ENCODE results near the gene SYCP2.

Gene SYCP2

DNA sequence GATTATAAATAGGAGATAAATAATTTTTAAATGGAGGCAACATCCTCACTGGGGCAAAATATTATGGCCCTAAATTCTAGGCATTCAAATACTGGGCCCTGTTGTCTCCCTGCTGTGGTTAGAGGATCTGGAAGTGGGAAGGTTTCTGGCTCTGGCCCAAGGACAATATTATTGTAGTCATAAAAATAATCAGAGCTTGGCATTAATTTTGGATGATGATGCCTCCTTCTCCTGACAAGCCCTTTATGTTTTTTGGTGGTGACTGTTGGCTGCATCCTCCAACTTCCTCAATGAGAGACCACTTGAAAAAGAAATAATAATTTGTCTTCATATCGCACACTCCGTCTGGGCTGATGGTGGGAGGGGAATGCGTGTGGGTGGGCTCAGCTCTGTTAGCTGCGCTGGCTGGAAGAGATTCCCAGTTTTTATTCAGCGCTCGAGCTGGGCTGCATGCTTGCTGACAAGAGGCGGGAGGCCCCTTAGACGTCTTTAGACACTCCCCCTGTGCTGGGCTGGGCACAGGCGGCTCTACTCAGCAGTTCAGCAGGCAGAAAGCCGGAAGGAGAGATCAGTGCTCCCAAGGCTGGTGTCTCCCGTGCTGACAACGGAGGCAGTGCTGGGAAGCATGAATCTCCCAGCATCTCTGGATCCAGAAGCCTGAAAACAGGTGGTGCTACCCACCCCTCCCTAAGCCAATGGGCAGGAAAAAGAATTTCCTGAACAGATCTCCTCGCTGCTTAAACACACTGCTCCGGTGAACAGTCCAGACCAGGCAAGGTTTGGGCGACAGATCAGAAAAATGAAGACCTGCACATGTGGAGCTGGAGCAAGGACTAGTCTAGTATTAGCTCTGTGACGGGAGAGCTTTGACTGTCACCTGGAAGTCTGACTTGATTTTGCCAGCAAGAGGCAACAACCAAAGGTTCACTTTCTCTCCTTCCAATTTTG lies 97.7 kb downstream of the SYCP2 start:
- POLR2A ChIA-PET = no interaction called here
- CTCF ChIA-PET = interaction anchor here (1.3 to 1.9 kb wide), 2 partner anchors 15 to 52 kb away, joined by 4 to 5 read pairs; no protein-coding TSS in a partner anchor
- TF ChIP-seq, protein P1, sequence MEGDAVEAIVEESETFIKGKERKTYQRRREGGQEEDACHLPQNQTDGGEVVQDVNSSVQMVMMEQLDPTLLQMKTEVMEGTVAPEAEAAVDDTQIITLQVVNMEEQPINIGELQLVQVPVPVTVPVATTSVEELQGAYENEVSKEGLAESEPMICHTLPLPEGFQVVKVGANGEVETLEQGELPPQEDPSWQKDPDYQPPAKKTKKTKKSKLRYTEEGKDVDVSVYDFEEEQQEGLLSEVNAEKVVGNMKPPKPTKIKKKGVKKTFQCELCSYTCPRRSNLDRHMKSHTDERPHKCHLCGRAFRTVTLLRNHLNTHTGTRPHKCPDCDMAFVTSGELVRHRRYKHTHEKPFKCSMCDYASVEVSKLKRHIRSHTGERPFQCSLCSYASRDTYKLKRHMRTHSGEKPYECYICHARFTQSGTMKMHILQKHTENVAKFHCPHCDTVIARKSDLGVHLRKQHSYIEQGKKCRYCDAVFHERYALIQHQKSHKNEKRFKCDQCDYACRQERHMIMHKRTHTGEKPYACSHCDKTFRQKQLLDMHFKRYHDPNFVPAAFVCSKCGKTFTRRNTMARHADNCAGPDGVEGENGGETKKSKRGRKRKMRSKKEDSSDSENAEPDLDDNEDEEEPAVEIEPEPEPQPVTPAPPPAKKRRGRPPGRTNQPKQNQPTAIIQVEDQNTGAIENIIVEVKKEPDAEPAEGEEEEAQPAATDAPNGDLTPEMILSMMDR (IDR thresholded peaks at IDR 0.05; ENCODE audit: control extremely low read depth, extremely low read depth, low read depth, missing control alignments) = no peak
- peak; percentile 11 for DNase-seq (ENCODE audit: extremely low spot score)

DNA sequence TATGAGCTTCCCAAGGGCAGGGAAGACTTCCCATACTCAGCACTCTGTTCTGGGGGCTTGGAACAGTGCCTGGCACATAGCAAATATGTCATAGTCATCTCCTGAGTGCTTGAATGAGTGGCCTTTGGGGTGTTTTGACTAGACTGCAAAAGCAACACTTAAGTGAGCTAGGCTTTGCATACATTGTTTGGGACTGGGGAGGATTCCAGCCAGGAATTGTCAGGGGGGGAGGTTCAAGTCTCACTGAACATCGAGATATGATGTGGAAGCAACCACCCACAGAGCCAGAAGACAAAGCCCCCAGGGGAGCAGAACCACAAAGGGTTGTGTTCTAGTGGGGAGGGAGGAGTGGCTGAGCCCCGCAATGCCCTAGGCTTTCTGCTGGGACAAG lies 98.4 kb downstream of the SYCP2 start:
- TF ChIP-seq, protein P1 (IDR thresholded peaks at IDR 0.05; ENCODE audit: control extremely low read depth, extremely low read depth, low read depth, missing control alignments) = no peak
- DNase-seq (ENCODE audit: extremely low spot score) = no peak
- CTCF ChIA-PET = interaction anchor here (1.9 kb wide), 1 partner anchor 51 kb away, joined by 5 read pairs; no protein-coding TSS in a partner anchor
- POLR2A ChIA-PET = no interaction called here

DNA sequence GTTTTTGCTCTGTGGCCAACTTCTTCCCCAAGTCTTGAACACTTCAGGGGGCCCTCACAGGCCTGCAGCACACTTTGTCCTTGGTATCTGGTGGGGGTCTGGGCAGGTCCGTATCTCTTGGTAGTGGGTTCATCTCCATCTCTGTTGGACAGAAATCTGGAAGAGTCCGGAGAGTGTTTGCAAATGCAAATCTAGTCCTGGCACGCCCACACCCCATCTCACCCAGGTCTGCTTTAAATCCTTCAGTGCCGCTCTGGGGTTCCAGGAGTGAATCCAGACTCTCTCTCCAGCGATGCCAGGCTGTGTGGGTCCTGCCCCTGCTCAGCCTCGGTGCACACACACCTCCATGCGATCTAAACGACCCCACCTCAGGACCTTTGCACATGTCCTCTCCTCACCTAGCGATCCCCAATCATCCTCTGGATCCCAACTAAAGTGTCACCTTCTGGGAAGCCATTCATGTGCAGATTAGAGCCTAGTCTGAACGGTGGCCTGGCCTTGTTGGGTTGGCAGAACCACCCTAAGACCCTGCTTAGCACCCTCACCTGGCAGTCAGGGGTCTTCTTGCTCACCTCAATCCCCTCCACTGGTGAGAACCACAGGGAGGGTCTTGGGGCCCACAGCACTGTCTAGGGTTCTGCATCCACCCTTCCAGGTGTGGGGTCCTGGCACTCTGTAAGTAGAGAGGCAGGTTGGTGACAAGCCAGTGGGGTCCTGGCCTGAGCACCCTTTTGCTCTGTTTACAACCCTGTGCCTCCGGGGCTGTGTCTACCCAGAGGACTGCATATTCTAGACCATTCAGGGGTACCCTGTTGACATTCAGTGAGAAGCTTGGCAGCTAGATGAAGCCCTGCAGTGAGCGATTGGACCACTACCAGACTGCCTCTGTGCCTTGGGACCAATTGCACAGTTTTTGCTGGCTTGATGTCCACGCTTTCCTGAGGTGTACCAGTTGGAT lies 100.8 kb downstream of the SYCP2 start:
- TF ChIP-seq, protein P1 (IDR thresholded peaks at IDR 0.05; ENCODE audit: control extremely low read depth, extremely low read depth, low read depth, missing control alignments) = no peak
- DNase-seq (ENCODE audit: extremely low spot score) = peak; percentile 6
- ChIA-PET POLR2A (no interaction called here), CTCF (interaction anchor here (1.6 kb wide), 1 partner anchor 49 kb away, joined by 5 read pairs; no protein-coding TSS in a partner anchor)

DNA sequence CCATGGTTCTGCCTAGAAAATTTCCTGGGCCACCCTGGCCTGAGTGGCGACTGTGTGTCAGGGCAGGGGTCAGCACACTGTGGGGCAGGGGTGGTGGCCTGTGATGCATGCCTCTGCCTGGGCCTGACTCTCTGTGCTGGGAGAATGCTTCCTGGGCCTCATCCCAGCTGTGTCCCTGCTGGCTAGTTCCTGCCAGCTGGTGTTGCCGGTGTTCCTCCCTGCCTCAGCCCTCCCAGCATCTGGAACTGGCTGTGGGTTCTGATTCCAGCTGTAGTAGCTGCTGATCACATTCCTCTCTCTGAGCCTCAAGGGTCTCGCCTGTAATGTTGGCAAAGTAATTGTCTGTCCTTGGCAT lies 101.5 kb downstream of the SYCP2 start:
- TF ChIP-seq, protein P1 (IDR thresholded peaks at IDR 0.05; ENCODE audit: control extremely low read depth, extremely low read depth, low read depth, missing control alignments) = no peak
- ChIA-PET CTCF (interaction anchor here (1.6 kb wide), 1 partner anchor 48 kb away, joined by 5 read pairs; no protein-coding TSS in a partner anchor), POLR2A (no interaction called here)
- no peak for DNase-seq (ENCODE audit: extremely low spot score)

DNA sequence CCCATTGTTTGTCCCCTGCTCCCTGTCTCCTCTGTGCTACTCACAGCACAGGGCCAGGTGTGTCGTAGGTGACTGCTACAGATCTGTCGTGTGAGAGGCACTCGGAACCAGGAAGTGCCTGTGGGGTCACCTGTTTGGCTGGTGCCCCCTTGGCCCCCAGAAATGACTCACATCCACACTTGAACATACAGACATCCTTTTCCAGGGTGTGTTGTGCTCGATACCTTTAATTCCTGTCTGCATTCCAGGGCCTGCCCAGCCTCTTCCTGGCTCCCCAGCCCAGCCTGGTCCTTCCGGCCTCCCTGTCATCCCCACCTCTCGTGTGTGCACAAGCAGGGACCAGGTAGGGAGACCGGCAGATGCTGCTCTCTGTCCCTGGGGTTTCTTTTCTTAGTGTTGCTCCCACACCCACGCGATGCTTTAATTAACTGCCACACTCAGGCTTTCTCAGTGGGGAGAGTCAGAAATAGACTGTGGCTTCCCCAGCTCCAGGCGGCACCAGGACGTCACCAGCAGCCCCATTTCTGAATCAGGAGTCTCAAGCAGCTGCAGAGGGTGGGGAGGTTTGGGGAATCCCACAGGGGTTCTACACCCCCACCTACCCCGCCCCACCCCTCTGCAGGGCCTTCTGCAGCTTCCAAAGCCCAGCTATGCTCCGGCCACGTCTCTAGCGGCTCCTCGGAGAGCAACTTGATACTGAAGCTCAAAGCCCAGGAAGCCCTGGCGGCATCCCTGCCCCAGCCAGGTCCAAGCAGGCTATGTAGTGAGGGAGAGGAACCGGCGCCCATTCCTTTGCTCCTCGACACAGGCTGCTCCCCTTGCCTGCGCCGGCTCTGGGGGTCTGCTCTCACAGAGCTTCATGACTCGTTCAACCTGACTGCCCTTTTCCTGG lies 102.2 kb downstream of the SYCP2 start:
- TF ChIP-seq, protein P1 (IDR thresholded peaks at IDR 0.05; ENCODE audit: control extremely low read depth, extremely low read depth, low read depth, missing control alignments) = no peak
- ChIA-PET POLR2A (no interaction called here), CTCF (interaction anchor here (1.3 to 1.6 kb wide), 2 partner anchors 19 to 48 kb away, joined by 4 to 5 read pairs; no protein-coding TSS in a partner anchor)
- peak; percentile 39 for DNase-seq (ENCODE audit: extremely low spot score)

Measured in GM10248 (cell line).